CD4-positive, alpha-beta T cell treated with Interferon alpha-2 for 1 hour (primary cell): ENCODE measurements around the gene PSMD9.
"Not testable (repeated sequence)": the region's sequence is repeated elsewhere in the genome, so short reads cannot be mapped to it uniquely, and the experiment has no call there.

ENCODE experiments used
- DNase-seq, 2 donors: peaks; one replicate each; pipeline ENCODE4 v3.0.0-alpha.2; 2020 to 2022

Gene PSMD9

GRCh38 chr12:121888478-121889273, at the start of gene PSMD9:
PSMD9 (plus strand) TSS chr12:121888790; CDS start chr12:121888857, 67 bp downstream.
- peak; percentile 96 to 98 for DNase-seq

DNA sequence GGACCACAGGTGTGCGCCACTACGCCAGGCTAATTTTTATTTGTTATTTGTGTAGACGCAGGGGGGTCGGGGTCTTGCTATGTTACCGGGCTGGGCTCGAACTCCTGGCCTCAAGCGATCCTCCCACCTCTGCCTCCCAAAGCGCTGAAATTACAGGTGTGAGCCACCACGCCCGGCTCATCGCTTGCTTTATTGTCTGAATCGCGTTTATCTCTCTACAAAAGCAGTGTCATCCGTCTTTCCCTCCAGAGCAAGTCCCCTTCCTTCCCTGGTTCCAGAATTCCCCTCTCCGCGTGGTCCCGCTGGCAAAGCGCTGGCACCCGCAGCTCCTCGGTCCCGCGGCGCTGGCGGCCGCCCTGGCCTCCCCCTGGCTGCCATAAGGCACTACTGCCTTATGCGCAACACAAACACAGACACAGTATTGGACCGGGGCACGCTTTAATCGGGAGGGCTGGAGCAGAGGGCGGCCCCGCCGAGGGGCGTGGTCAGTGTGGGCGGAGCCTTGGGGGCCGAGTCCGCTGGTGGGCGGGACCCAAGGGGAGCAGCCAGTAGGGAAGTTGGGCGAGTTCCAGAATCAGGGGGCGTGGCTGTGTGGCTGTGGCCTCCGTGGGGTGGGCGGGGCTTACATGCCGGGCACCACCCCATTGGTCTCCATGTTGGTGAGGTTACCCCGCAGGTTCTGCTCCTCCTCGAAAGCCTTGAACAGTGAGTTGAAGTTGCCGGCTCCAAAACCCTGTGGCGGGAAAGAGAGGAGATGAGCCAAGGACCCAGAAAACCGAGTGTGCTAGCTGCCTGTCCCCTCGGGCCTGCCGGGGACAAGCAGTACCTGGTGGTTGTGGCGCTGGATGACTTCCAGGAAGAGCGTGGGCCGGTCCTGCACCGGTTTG, 49.2 kb upstream of the PSMD9 start:
- peak; percentile 99 for DNase-seq

DNA sequence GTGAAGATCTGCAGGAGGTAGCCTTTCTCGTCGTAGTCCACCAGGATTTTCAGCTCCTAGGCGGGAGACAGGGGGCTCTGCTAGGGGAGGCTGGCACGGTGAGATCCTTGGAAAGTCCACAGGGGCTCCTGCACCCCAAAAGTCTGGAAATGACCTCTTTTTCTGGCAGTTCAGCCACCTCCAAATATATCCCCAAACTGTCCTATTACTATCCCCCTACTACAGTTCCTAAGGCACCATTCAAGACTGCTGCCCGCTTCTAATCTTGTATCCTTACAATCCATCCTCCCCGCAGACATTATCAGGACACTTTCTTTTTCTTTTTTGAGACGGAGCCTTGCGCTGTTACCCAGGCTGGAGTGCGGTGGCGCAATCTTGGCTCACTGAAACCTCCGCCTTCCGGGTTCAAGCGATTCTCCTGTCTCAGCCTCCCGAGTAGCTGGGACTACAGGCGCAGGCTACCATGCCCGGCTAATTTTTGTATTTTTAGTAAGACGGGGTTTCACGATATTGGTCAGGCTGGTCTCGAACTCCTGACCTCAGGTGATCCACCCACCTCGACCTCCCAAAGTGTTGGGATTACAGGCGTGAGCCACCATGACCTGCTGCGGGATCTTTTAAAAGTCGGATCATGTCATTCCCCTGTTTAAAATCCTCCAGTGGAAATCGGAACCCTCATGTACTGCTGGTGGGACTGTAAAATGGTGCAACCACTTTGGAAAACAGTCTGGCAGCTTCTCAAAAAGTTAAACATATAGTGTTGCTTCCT, 48.4 kb upstream of the PSMD9 start:
- no peak for DNase-seq

- no peak for DNase-seq
Observed at GRCh38 chr12:121843236-121843982, 45.2 kb upstream of the PSMD9 start.

GRCh38 chr12:121845701-121846100, 42.9 kb upstream of the PSMD9 start:
- no peak for DNase-seq

DNA sequence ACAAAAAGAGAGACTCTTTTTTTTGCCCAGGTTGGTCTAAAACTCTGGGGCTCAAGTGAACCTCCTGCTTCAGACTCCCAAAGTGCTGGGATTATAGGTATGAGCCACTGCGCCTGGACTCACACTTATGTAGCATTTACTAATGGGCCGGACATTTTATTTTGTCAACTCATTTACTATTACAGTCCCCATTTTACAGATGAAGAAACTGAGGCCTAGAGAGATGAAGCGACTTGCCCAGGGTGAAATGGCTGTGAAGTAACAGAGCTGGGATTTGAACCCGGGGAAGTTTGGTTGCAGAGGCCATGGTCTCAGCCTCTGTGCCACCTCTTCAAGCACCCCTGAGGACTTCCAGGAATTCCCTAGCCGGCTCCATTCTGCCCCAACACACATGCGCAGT, 39.4 kb upstream of the PSMD9 start:
- no peak for DNase-seq

GRCh38 chr12:121849665-121850064, 38.9 kb upstream of the PSMD9 start:
- DNase-seq = no peak

DNA sequence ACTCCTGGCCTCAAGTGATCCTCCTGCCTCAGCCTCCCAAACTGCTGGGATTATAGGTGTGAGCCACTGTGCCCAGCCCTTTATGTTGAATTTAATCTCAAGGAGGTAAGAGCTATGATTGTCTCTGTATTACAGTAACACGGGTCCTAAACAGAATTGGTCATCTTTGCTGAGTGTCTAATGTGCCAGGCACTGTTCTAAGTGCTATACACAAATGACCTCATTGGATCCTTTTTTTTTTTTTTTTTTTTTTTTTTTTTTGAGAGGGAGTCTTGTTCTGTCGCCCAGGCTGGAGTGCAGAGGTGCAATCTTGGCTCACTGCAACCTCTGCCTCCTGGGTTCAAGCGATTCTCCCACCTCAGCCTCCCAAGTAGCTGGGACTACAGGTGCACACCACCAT, 36.2 kb upstream of the PSMD9 start:
- not testable (repeated sequence) for DNase-seq

GRCh38 chr12:121857322-121858246, 31.0 kb upstream of the PSMD9 start:
- DNase-seq = no peak

DNA sequence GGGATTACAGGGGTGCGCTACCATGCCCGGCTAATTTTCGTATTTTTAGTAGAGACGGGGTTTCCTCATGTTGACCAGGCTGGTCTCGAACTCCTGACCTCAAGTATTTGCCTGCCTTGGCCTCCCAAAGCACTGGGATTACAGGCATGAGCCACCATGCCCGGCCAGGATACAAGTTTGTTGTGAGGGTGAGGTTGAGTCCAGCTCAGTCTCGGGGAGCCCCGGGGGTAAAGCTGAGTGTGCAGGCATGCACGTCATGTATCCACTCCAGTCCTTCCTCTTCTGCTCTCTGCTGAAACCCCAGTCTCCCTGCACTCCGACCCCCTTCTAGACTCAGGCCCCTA, 30.3 kb upstream of the PSMD9 start:
- DNase-seq = no peak

DNA sequence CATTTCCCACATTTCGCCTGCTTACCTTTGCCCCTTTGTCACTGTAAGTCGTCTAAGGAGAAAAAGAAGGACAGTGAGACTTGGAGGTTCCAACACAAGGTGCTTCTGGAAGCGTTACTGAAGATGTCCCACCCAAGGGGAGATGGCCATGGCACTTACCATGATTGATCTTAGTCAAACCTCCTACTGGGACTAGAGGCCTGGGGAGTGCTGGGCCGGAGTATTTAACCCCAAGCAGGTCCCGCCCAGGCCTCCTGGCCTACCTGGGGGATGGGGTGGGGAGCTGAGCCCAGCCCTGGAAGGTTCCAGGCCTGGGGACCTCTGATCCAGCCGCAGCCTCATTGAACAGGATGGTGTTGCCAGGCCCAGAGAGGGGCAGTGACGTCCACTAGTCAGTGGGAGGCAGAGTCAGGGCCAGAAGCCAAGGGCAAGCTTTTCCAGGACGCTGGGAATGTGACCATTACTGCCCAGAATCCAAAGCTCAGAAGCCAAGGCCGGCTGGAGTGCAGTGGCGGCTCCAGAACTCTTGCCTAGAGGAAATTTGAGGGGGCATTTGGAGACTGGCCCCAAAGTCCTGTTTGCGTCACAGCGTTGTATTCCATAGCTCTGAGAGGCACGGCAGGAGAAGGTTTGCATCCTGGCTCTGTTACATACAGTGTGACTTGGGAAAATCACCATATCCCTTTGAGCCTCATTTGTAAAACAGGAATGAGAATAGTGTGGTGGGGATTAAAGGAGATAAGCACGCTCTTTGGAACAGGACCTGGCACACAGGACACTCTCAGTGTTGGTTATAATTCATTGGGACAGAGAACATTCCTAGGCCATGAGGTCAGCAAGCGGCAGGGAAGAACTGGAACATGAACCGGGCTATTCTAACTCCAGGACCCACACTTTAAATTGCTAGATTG, 29.7 kb upstream of the PSMD9 start, which contains the start of gene HPD:
HPD (minus strand) TSS at position 198 of the 911 bp plus-strand sequence; CDS start at position 162, 36 bp downstream.
- no peak for DNase-seq

- DNase-seq = no peak
Observed at GRCh38 chr12:121860257-121860656, 28.3 kb upstream of the PSMD9 start.

GRCh38 chr12:121860699-121861098, 27.9 kb upstream of the PSMD9 start:
- not testable (repeated sequence) for DNase-seq

GRCh38 chr12:121861636-121862254, 26.8 kb upstream of the PSMD9 start:
- DNase-seq = no peak

- no peak for DNase-seq
Observed at GRCh38 chr12:121866331-121866730, 22.3 kb upstream of the PSMD9 start.

DNA sequence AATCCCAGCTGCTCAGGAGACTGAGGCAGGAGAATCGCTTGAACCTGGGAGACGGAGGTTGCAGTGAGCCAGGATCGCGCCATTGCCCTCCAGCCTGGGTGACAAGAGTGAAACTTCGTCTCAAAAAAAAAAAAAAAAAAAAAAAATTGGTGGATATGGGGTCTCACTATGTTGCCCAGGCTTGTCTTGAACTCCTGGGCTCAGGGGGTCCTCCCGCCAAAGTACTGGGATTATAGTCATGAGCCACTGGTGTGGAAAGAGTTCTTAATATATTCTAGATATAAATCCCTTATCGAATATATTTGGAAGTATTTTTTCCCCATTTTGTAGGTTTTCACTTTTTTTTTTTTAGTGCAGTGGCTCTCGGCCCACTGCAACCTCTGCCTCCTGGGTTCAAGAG, 19.4 kb upstream of the PSMD9 start:
- DNase-seq = not testable (repeated sequence)

GRCh38 chr12:121871467-121871866, 17.1 kb upstream of the PSMD9 start:
- DNase-seq = no peak

DNA sequence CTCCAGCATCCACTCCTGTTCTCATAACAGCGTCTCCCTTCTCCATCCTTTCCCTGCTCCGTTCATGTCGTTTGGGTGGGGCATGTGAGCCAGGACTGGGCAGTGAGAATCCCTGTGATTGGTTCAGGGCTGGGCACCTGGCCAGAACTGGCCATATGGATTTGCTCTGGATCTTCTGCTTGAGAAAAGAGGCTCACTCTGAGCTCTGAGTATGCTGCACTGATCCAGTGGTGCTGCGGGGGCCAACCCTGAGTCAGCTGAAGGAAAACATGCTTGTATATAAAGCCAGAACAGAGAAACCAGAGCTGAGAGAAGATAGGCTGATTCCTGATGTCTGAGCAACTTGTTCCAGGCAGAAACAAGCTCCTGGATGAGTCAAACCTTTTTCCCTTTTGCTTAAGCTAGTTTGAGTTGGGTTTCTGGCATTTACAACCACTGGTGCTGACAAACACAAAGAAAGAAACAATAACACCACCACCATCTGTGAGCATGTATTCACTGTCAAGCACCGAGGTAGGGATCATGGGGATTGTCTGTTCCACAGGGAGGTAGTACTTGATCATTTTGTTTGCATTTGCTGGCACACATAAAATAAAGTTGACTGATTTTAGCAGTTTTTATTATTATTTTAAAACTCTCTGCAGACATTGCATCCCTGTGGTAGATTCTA, 15.9 kb upstream of the PSMD9 start:
- no peak for DNase-seq

DNA sequence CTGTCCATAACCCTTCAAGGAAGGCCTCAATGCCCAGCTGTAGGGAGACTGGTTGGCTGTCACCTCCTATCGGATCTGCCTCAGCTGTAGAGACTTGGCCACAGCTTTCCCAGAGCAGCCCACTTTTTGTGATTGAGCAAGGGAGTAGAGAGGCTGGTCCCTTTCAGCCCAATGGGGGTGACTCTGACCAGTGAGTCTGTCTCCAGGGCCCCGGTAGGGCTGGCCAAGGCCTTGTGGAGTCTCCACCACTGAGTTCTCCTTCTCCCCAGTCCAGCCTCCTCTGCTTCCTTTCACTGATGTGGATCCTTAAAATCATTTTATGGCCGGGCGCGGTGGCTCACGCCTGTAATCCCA, 15.4 kb upstream of the PSMD9 start:
- DNase-seq = no peak
